OCI-LY1 (cell line): ENCODE measurements around the gene LRRFIP1.

Experiments
- EZH2 ChIP-seq: fragments of 200-600 bp; sonication (generic), shearing (Covaris generic); IDR thresholded peaks from 2 replicates; pipeline ENCODE4 v1.8.0; 2017; ENCODE audit warnings: borderline replicate concordance, mixed run types, mild to moderate bottlenecking, antibody characterized with exemption, low read length, moderate library complexity, mixed read lengths
- TF ChIP-seq, protein P1 (sequence below): fragments of 200-600 bp; sonication (generic), shearing (Covaris generic); IDR thresholded peaks from 2 replicates; pipeline ENCODE4 v1.5.1; 2017; ENCODE audit warnings: mild to moderate bottlenecking, antibody characterized with exemption, low read length, moderate library complexity, mixed read lengths

DNA sequence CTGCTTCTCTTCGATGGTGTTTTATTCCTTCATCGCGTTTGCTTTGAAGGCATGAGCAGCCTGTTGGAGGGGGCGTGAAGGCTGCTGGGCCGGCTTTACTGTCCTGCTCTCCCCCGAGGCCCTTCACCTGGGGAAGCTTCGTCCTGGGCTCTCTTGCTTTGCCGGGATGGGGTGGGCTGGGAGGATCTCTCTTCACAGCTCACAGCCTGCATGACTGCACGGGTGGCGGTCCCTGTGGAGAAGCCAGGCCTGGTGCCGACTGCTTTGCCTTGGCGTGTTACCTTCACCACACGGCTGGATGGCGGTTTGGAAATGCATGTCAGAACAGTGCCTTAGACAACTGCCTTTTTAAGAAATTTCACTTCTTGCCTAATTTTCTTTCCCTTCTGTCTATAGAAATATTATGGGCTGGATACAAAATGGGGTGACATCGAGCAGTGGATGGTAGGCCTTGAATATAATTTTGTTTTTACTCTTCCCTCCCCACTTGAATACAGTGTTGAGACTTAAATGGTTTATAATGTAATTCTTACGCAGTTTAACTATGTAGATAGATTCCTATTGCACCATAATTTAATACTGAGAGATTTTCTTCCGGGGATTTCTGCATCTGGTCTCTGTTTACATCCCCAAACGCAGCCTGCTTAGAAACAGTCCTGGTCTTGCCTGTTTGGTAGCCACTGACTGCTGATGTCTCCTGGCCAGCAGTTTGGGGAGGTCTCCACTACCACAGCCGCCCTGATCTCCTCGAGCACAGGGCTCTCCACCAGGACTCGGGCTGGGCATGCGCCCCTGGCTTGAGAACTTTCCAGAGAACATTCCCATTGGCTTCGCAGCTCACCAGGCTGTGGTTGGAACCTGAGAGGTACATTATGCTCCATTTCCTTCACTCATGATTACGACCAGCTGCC is 90.2 kb downstream of the LRRFIP1 start:
- TF ChIP-seq, protein P1, sequence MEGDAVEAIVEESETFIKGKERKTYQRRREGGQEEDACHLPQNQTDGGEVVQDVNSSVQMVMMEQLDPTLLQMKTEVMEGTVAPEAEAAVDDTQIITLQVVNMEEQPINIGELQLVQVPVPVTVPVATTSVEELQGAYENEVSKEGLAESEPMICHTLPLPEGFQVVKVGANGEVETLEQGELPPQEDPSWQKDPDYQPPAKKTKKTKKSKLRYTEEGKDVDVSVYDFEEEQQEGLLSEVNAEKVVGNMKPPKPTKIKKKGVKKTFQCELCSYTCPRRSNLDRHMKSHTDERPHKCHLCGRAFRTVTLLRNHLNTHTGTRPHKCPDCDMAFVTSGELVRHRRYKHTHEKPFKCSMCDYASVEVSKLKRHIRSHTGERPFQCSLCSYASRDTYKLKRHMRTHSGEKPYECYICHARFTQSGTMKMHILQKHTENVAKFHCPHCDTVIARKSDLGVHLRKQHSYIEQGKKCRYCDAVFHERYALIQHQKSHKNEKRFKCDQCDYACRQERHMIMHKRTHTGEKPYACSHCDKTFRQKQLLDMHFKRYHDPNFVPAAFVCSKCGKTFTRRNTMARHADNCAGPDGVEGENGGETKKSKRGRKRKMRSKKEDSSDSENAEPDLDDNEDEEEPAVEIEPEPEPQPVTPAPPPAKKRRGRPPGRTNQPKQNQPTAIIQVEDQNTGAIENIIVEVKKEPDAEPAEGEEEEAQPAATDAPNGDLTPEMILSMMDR: no peak
- TF ChIP-seq EZH2: no peak
